ENCODE measurements around the gene DCAF8.

The DCAF8 gene

GRCh38 chr1:160171980-160172379 is 90.4 kb downstream of the DCAF8 start:
- no peak overlapping the region for H3K4me3 ChIP-seq (ENCODE audit: low read depth, low read length)
- TF ChIP-seq, protein P1, sequence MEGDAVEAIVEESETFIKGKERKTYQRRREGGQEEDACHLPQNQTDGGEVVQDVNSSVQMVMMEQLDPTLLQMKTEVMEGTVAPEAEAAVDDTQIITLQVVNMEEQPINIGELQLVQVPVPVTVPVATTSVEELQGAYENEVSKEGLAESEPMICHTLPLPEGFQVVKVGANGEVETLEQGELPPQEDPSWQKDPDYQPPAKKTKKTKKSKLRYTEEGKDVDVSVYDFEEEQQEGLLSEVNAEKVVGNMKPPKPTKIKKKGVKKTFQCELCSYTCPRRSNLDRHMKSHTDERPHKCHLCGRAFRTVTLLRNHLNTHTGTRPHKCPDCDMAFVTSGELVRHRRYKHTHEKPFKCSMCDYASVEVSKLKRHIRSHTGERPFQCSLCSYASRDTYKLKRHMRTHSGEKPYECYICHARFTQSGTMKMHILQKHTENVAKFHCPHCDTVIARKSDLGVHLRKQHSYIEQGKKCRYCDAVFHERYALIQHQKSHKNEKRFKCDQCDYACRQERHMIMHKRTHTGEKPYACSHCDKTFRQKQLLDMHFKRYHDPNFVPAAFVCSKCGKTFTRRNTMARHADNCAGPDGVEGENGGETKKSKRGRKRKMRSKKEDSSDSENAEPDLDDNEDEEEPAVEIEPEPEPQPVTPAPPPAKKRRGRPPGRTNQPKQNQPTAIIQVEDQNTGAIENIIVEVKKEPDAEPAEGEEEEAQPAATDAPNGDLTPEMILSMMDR (IDR thresholded peaks at IDR 0.05; ENCODE audit: borderline replicate concordance, insufficient read depth, low read depth, low read length): no peak

DNA sequence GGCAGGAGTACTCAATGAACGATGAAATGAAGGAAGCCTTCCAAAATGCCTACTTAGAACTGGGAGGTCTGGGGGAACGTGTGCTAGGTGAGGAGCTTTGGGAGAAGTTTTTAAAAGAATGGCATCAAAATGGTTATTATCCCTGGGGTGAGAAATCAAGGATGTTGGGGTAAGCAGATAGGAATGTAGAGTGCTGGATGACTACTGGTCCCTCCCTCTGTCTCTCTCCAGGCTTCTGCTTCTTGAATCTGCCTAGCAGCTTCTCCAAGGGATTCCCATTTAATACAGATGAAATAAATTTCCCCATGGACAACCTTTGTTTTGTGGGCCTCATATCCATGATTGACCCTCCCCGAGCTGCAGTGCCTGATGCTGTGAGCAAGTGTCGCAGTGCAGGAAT is 91.0 kb downstream of the DCAF8 start:
- TF ChIP-seq, protein P1 (IDR thresholded peaks at IDR 0.05; ENCODE audit: borderline replicate concordance, insufficient read depth, low read depth, low read length): no peak
- H3K4me3 ChIP-seq (ENCODE audit: low read depth, low read length): no peak overlapping the region

DNA sequence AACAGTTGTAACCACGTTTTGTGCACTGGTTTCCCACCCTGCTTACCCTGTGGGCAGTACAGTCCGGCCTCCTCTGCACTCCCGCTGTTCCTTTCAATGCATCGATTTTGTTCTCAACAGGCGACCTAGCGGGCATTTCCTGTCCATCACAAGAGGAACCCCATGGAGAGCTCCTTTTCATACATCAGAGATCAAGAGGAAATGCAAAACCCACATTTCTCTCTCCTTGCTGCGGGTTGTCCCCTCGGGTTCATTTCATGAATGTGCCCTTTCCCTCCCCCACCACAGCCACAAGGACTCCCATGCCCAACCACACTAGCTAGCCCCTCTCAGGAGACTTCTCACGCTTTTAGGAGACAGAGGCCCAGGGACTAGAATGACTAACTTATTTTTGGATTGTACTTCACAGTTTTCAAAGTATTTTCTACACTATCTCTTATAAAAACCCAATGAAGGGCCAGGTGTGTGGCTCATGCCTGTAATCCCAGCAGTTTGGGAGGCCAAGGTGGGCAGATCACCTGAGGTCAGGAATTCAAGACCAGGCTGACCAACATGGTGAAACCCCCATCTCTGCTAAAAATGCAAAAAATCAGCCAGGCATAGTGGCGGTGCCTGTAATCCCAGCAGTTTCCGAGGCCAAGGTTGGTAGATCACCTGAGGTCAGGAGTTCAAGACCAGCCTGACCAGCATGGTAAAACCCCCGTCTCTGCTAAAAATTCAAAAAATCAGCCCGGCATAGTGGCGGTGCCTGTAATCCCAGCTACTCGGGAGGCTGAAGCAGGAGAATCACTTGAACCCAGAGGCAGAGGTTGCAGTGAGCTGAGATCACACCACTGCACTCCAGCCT is 92.6 kb downstream of the DCAF8 start:
- TF ChIP-seq, protein P1 (IDR thresholded peaks at IDR 0.05; ENCODE audit: borderline replicate concordance, insufficient read depth, low read depth, low read length): no peak
- no peak overlapping the region for H3K4me3 ChIP-seq (ENCODE audit: low read depth, low read length)

DNA sequence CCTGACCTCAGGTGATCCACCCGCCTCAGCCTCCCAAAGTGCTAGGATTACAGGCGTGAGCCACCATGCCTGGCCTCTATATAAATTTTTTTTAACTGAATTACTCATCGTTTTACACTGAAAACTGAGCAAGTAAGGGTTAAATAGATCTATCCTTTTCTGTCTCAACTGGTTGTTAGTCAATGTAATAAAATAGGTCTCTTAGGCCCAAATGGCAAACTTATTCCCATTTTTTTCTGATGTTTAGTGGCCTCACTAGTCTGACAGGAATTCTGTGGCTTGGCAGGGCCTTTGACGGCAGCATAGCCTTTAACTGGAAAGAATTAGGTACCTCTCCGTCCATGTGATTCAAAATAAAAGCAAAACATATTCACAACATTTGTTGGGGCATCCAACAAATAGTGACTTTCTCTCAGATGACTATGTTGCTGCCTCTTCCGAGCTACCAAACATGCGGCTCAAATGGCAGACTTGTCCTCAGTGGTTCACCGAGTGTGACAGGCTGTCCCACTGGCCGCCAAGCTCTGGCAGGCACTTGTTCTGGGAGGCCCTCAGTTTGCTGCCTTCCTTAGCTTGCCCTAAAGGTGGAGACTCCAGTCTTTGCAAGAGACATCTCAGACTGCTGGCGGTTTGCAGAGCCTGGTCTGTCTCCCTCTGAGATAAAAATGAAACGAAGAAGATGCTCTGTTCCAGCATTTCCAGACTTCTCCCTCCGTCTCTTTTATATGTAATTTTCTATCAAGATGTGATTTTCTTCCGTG is 93.6 kb downstream of the DCAF8 start:
- H3K4me3 ChIP-seq (ENCODE audit: low read depth, low read length): no peak overlapping the region
- TF ChIP-seq, protein P1 (IDR thresholded peaks at IDR 0.05; ENCODE audit: borderline replicate concordance, insufficient read depth, low read depth, low read length): 0 out of 2 replicates have a peak, but pooled peaks have one; percentile 1

- TF ChIP-seq, protein P1 (IDR thresholded peaks at IDR 0.05; ENCODE audit: borderline replicate concordance, insufficient read depth, low read depth, low read length): no peak
- no peak overlapping the region for H3K4me3 ChIP-seq (ENCODE audit: low read depth, low read length)
These were observed 94.3 kb downstream of the DCAF8 start for GRCh38 chr1:160168016-160168415.

DNA sequence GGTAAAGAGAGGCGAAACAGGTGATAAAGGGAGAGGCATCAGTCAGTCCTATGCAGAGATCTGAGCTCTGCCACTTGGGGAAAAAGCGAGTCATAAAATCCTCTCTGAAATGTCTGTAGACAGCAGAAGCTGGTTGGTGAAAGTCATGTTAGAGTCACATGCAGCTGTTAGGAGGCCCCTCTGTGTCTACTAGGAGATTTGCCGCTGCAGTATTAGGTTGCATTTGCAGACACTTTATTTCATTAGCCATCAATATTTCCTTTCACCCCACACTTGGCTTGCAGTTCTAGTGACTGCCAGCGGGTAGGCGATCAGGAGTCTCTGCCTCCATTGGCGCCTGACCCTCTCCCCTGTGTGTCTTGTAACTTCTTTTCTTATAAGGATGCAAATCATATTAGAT is 94.8 kb downstream of the DCAF8 start:
- TF ChIP-seq, protein P1 (IDR thresholded peaks at IDR 0.05; ENCODE audit: borderline replicate concordance, insufficient read depth, low read depth, low read length): peak; percentile 3; the same call in 1 of the 2 replicates
- no peak overlapping the region for H3K4me3 ChIP-seq (ENCODE audit: low read depth, low read length)
